NCI-H345 treated with DMSO at 0.1 percent for 48 hours (cell line): ENCODE data around the gene SFMBT1.

Experiments used
- DNase-seq: peaks from one replicate; lab custom pipeline; 2025; ENCODE audit not compliant: unreplicated experiment; lab: John Stamatoyannopoulos, UW

The SFMBT1 gene

GRCh38 chr3:53045518-53046170 is at the start of gene SFMBT1:
TSS of gene SFMBT1 (minus strand) at chr3:53046073. CDS start at chr3:52969128, 76,945 bp downstream.
- DNase-seq = no peak

- no peak for DNase-seq
Observed at GRCh38 chr3:53092942-53093341, 47.1 kb upstream of the SFMBT1 start.

- no peak for DNase-seq
Observed at GRCh38 chr3:53092216-53092615, 46.3 kb upstream of the SFMBT1 start.

- DNase-seq = no peak
Observed at GRCh38 chr3:53091011-53091410, 45.1 kb upstream of the SFMBT1 start.

- no peak for DNase-seq
Observed at GRCh38 chr3:53089511-53089910, 43.6 kb upstream of the SFMBT1 start.

GRCh38 chr3:53085476-53085875 is 39.6 kb upstream of the SFMBT1 start:
- no peak for DNase-seq

- DNase-seq = no peak
Observed at GRCh38 chr3:53084310-53085001, 38.6 kb upstream of the SFMBT1 start.

GRCh38 chr3:53083949-53084309 is 38.1 kb upstream of the SFMBT1 start:
- no peak for DNase-seq

- DNase-seq = no peak
Observed at GRCh38 chr3:53083521-53083920, 37.6 kb upstream of the SFMBT1 start.

GRCh38 chr3:53082736-53083135 is 36.9 kb upstream of the SFMBT1 start:
- DNase-seq = no peak

GRCh38 chr3:53081318-53081717 is 35.4 kb upstream of the SFMBT1 start:
- DNase-seq = no peak

- DNase-seq = no peak
Observed at GRCh38 chr3:53080612-53081205, 34.8 kb upstream of the SFMBT1 start.

GRCh38 chr3:53079791-53080555 is 34.1 kb upstream of the SFMBT1 start:
- no peak for DNase-seq

- no peak for DNase-seq
Observed at GRCh38 chr3:53079147-53079546, 33.3 kb upstream of the SFMBT1 start.

GRCh38 chr3:53078656-53079055 is 32.8 kb upstream of the SFMBT1 start:
- DNase-seq = no peak

GRCh38 chr3:53077476-53078220 is 31.8 kb upstream of the SFMBT1 start:
- DNase-seq = no peak

- DNase-seq = no peak
Observed at GRCh38 chr3:53075743-53076140, 29.9 kb upstream of the SFMBT1 start.

GRCh38 chr3:53074761-53075742 is 29.2 kb upstream of the SFMBT1 start:
- no peak for DNase-seq

GRCh38 chr3:53074366-53074696 is 28.5 kb upstream of the SFMBT1 start:
- DNase-seq = no peak
